Measurements from ENCODE around the gene CACNA1B. TPM values are rescaled to one million over a fixed set of nuclear protein-coding genes. Genes with fewer than 3 reads are reported as not detected.

CACNA1B gene
- total and polyA plus RNA-seq, 2 of the 13 experiments (the other 11 are each of a cell fraction or from before 2014, with no cell fraction given): under 0.01 to 0.04 TPM

DNA sequence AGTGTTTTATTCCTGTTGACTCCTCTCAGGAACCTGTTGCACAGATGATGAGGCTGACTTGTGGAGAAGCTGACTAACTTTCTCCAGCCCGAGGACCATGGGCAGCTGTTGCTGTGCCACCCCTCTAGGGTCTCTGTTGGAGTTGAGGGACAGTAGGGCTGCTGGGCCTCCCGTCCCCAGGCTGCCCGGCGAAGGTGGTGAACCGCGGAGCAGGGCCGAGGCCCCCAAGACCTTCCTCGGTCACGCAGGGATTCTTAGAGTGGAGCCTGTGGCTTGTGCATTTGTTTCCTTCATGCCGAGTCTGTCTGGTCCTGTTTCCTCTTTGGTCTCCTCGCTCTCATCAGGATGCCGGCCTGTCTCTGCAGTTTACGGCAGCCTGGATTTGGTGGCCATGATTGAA, 40.2 kb downstream of the CACNA1B start:
- Histone ChIP-seq H4K20me1 (ENCODE audit: insufficient read depth, low read length) (no peaks in the 10 kb centered on the region), H3K27ac (ENCODE audit: extremely low read length, insufficient read depth, low read length) (no peak overlapping the region), H3K4me1 (ENCODE audit: insufficient read depth, low read length) (no peaks in the 10 kb centered on the region), H2AFZ (ENCODE audit: low read length) (no peak overlapping the region), H3K79me2 (ENCODE audit: insufficient read depth, low read length) (no peaks in the 10 kb centered on the region), H3K9ac (ENCODE audit: insufficient read depth, low read depth, low read length) (no peak overlapping the region), H3K4me2 (ENCODE audit: low read depth, low read length) (no peak overlapping the region), H3K9me3 (ENCODE audit: low read length) (no peaks in the 10 kb centered on the region), H3K27me3 (ENCODE audit: control insufficient read depth in 1 of 2, insufficient read depth in 2 of 2, low read length in 2 of 2) (peaks cover 8 to 28% of the 10 kb centered on the region in 2 experiments; a peak in 4 of 5 replicates), H3K36me3 (replicated peaks in 1 of 2; ENCODE audit: control insufficient read depth in 1 of 2, insufficient read depth in 2 of 2, low read length in 2 of 2) (no peaks in the 10 kb centered on the region), H3K4me3 (replicated peaks in 1 of 3; ENCODE audit: insufficient read depth in 1 of 3, low read depth in 2 of 3, low read length in 3 of 3) (no peak overlapping the region)
- 22% methylated on average over 3 of the region's 13 CpGs for WGBS (ENCODE audit: low lambda C conversion rate)
- intact Hi-C loops (cut with micrococcal nuclease; ENCODE audit: unreplicated experiment): no loop called here
- no peak for FAIRE-seq
- TF ChIP-seq ZNF777 (CRISPR knock-in tag; IDR thresholded peaks at IDR 0.05) (no peak), HDAC6 (IDR thresholded peaks at IDR 0.05; ENCODE audit: low read depth, low read length) (no peak), KLF6 (CRISPR knock-in tag; IDR thresholded peaks at IDR 0.05) (no peak), FOXJ3 (CRISPR knock-in tag; IDR thresholded peaks at IDR 0.05; ENCODE audit: borderline replicate concordance) (no peak), ZNF225 (CRISPR knock-in tag; IDR thresholded peaks at IDR 0.05) (no peak), ZNF232 (CRISPR knock-in tag; IDR thresholded peaks at IDR 0.05; ENCODE audit: borderline replicate concordance) (no peak), SATB2 (CRISPR knock-in tag; IDR thresholded peaks at IDR 0.05) (no peak), ZNF292 (CRISPR knock-in tag; IDR thresholded peaks at IDR 0.05; ENCODE audit: borderline replicate concordance, low read depth) (no peak), KDM5B (CRISPR knock-in tag; IDR thresholded peaks at IDR 0.05; ENCODE audit: borderline replicate concordance) (no peak), BCL3 (CRISPR knock-in tag; IDR thresholded peaks at IDR 0.05) (no peak), ZIK1 (CRISPR knock-in tag; IDR thresholded peaks at IDR 0.05; ENCODE audit: borderline replicate concordance, low read depth) (no peak), POLR2A (IDR thresholded peaks at IDR 0.05; ENCODE audit: insufficient read depth in 1 of 2, low read depth in 2 of 2, low read length in 2 of 2) (no peak), RBM22 (optimal IDR thresholded peaks at IDR 0.05; ENCODE audit: low read length) (no peak), HOXA9 (CRISPR knock-in tag; IDR thresholded peaks at IDR 0.05; ENCODE audit: borderline replicate concordance) (no peak), LBX2 (CRISPR knock-in tag; IDR thresholded peaks at IDR 0.05; ENCODE audit: borderline replicate concordance) (no peak)
- TF ChIP-seq, protein P1, sequence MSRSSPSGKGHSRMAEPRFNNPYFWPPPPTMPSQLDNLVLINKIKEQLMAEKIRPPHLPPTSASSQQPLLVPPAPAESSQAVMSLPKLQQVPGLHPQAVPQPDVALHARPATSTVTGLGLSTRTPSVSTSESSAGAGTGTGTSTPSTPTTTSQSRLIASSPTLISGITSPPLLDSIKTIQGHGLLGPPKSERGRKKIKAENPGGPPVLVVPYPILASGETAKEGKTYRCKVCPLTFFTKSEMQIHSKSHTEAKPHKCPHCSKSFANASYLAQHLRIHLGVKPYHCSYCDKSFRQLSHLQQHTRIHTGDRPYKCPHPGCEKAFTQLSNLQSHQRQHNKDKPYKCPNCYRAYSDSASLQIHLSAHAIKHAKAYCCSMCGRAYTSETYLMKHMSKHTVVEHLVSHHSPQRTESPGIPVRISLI (CRISPR knock-in tag; IDR thresholded peaks at IDR 0.05; ENCODE audit: borderline replicate concordance): no peak
- TF ChIP-seq, protein P2, sequence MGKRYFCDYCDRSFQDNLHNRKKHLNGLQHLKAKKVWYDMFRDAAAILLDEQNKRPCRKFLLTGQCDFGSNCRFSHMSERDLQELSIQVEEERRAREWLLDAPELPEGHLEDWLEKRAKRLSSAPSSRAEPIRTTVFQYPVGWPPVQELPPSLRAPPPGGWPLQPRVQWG (CRISPR knock-in tag; IDR thresholded peaks at IDR 0.05; ENCODE audit: borderline replicate concordance, low read depth): no peak
- TF ChIP-seq, protein P3, sequence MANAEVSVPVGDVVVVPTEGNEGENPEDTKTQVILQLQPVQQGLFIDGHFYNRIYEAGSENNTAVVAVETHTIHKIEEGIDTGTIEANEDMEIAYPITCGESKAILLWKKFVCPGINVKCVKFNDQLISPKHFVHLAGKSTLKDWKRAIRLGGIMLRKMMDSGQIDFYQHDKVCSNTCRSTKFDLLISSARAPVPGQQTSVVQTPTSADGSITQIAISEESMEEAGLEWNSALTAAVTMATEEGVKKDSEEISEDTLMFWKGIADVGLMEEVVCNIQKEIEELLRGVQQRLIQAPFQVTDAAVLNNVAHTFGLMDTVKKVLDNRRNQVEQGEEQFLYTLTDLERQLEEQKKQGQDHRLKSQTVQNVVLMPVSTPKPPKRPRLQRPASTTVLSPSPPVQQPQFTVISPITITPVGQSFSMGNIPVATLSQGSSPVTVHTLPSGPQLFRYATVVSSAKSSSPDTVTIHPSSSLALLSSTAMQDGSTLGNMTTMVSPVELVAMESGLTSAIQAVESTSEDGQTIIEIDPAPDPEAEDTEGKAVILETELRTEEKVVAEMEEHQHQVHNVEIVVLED (CRISPR knock-in tag; IDR thresholded peaks at IDR 0.05; ENCODE audit: borderline replicate concordance): no peak
- TF ChIP-seq, protein P4, sequence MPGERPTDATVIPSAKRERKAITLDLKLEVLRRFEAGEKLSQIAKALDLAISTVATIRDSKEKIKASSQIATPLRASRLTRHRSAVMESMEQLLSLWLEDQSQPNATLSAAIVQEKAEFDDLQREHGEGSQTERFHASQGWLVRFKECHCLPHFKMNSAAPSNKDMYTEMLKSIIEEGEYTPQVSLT (CRISPR knock-in tag; IDR thresholded peaks at IDR 0.05; ENCODE audit: borderline replicate concordance, low read depth): no peak
- ATAC-seq: no peak
- BruUV-seq (replicated peaks): no TSS peak
- DNase-seq (ENCODE audit: low spot score): no peak
- in situ Hi-C loops (cut with HindIII; ENCODE audit: extremely low pct_ligation_motif_present, low pct_unique_long_range_greater_than_20kb): no loop called here
- ChIA-PET CTCF (ENCODE audit: low intra/inter-chr PET ratio, low total read pairs) (no interaction called here), POLR2A (no interaction called here)

All from HepG2 (cell line).